ENCODE results near the gene NCOA1. TPM values are rescaled to one million over a fixed set of nuclear protein-coding genes. Genes with fewer than 3 reads are reported as not detected.

The NCOA1 gene
- total and polyA plus RNA-seq, 2 donors (not counting 3 experiments of a cell fraction or from before 2014, with no cell fraction given) = 11.4 to 14.1 TPM

- DNase-seq (ENCODE audit: low read depth, low spot score) = no peak
- intact Hi-C loops (cut with micrococcal nuclease) = no loop called here
- Histone ChIP-seq H3K27ac (ENCODE audit: insufficient read depth, low read depth, low read length) (no peak overlapping the region), H3K4me3 (replicated peaks in 1 of 3; ENCODE audit: insufficient read depth in 1 of 3, low read depth in 1 of 3, low read length in 3 of 3) (no peak overlapping the region), H3K4me1 (ENCODE audit: control insufficient read depth, extremely low read depth, insufficient read depth, low read length) (no peaks in the 10 kb centered on the region), H3K9ac (replicated peaks; ENCODE audit: extremely low read depth, insufficient read depth, low read length) (no peak overlapping the region), H3K79me2 (ENCODE audit: control insufficient read depth, insufficient read depth, low read length) (no peaks in the 10 kb centered on the region), H3K36me3 (ENCODE audit: control insufficient read depth in 2 of 2, extremely low read depth in 1 of 2, insufficient read depth in 2 of 2, low read length in 2 of 2) (no peaks in the 10 kb centered on the region), H4K20me1 (replicated peaks; ENCODE audit: control insufficient read depth, extremely low read depth, insufficient read depth, low read length) (no peaks in the 10 kb centered on the region), H3K9me1 (replicated peaks; ENCODE audit: control insufficient read depth, extremely low read depth, insufficient read depth, low read length) (no peaks in the 10 kb centered on the region), H3K27me3 (ENCODE audit: control insufficient read depth in 2 of 2, insufficient read depth in 2 of 2, low read length in 2 of 2) (no peaks in the 10 kb centered on the region), H2AFZ (ENCODE audit: low read depth, low read length) (no peak overlapping the region), H3K4me2 (ENCODE audit: insufficient read depth, low read length) (no peak overlapping the region), H3K9me3 (replicated peaks; ENCODE audit: control insufficient read depth, insufficient read depth, low read length) (no peaks in the 10 kb centered on the region)
- no peak for TF ChIP-seq POLR2AphosphoS5 (IDR thresholded peaks at IDR 0.05; ENCODE audit: insufficient read depth, low read depth, low read length)
- TF ChIP-seq MAX (IDR thresholded peaks at IDR 0.05; ENCODE audit: insufficient read depth, insufficient read length) = no peak
- no peak for TF ChIP-seq POLR2A (IDR thresholded peaks at IDR 0.05; ENCODE audit: low read depth, low read length)
- TF ChIP-seq JUN (IDR thresholded peaks at IDR 0.05; ENCODE audit: borderline replicate concordance, insufficient read depth, insufficient read length, low read depth) = no peak
- TF ChIP-seq GATA2 (IDR thresholded peaks at IDR 0.05; ENCODE audit: insufficient read depth, insufficient read length, low read depth, low read length) = no peak
- TF ChIP-seq MYC (IDR thresholded peaks at IDR 0.05; ENCODE audit: low read depth, low read length) = no peak
- no peak for TF ChIP-seq EZH2 (IDR thresholded peaks at IDR 0.05; ENCODE audit: borderline replicate concordance, low read depth, low read length, severe bottlenecking)
- TF ChIP-seq FOS (IDR thresholded peaks at IDR 0.05; ENCODE audit: borderline replicate concordance, insufficient read depth, low read length) = no peak
- no peak for TF ChIP-seq CTCF (IDR thresholded peaks at IDR 0.05; ENCODE audit: extremely low read depth in 1 of 2, insufficient read depth in 1 of 2, low read depth in 1 of 2, low read length in 2 of 2)
- ChIA-PET CTCF (interaction anchor here (0.5 to 1.3 kb wide), 2 partner anchors 21 to 407 kb away, joined by 3 read pairs; no protein-coding TSS in a partner anchor), POLR2A (no interaction called here)
- no TSS peak for BruUV-seq (replicated peaks)
- dilution Hi-C loops (cut with MboI; ENCODE audit: extremely low pct_ligation_motif_present, low sequenced_read_pairs) = no loop called here
- FAIRE-seq = no peak
Measured at GRCh38 chr2:24724111-24724775, 233.2 kb downstream of the NCOA1 start.

All from endothelial cell of umbilical vein (primary cell).